HG03103 (cell line): ENCODE measurements around the gene KRT80.

Source experiments
- ATAC-seq: cut with Tn5 transposase; IDR thresholded peaks from one replicate; pipeline ENCODE4 v1.9.1; 2021; ENCODE audit warnings: low read depth; ENCODE audit not compliant: unreplicated experiment

Gene KRT80

DNA sequence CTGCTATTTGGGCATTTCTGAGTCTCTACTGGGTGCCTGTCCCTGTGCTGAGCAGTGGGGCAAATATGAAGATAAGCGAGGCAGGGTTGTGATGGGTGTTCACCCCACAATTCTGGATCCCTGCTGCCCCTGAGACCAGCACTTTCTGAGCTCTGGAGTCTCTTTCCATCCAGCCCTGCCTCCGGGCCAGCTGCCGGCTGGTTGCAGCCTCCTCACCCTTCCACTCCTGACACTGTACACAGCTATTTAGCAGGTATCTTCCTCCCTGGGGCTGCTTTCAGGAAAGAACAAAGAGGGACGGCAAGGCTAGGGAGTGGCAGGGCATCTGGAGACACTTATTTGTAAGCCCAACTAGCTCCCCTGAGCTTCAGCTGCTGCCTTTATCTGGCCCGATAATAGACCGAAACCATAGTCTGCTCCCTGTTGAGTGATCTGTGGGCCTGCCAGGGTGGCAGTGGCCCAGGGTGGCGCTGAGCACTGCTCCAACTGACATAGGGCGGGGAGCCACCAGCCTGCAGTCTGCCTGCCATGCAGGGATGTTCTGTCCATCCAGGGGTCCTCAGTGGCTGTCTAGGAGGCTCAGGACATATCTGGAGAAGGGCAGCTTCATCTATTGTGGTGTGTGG is 7.6 kb upstream of the KRT80 start:
- ATAC-seq, result no peak

DNA sequence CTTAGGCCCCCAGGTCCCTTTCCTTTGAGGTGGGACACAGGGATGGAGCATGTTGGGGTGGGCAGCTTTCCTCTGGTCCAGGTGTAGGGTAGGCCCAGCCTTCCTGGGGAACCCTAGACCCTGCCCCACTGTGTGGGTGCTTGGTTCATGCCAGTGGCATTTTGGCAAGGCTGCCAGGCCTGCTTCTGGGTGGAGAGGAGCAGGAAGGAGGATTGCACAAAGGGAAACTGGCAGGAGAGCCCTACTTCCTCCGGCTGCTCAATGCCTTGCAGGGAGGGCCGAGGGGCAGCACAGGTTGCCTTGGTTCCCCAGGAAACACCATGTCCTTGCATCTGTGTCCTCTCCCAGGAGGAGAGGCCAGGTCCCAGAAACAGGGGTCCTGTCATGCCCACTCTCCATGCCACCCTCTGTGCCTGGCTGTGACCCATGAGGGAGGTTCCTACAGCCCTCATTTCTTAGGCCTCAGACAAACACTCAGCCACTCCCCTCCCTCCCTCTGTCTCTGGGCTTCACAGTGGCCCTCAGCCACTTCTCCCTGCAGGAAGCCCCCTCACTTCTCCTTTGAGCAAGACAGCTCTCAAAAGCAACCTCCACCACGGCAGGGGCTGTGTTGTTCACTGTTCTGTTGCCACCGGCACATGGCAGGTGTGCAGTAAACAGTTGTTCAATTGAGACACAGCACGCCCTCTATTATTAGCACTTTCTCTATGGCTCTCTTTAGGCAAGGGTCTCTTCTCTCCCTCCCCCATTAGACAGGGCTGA is 6.8 kb upstream of the KRT80 start:
- ATAC-seq, result no peak

DNA sequence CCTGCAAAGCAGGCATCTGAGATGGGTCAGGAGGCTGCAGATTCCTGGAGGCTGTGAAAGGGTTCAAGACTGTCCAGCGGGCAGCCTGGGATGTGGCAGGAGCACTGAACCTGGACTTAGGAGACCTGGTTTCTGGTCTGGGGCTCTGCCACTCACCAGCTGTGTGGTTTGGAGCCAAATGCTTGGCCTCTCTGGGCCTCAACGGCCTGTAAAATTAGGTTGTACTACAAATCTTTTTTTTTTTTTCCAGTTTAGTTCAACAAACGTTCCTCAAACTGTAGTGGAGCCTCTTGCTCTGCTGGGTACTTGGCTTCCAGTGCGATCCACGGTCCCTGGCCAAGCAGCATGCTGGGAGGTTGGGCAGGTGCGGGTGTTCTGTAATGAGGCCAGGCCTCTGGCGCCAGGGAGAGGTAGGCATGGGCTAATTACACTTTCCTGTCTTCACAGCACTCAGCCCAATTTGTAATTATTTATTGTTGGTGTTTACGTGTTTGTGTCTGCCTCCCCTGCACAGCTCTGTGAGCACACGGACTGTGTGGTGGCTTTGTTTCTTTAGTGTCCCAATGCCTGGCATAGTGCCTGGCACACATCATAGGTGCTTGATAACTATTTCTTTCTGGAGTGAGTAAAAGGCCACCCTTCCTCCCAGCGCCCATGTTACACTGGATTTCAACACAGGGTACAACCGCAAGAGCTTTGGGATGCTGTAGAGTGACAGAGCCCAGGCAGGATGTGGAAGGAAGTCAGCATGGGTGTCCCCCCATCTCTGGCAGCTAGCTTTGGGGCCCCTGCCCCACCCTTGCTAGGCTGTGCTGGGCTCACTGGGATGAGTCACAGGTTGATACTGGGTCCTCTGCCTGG is 5.8 kb upstream of the KRT80 start:
- ATAC-seq, result no peak

DNA sequence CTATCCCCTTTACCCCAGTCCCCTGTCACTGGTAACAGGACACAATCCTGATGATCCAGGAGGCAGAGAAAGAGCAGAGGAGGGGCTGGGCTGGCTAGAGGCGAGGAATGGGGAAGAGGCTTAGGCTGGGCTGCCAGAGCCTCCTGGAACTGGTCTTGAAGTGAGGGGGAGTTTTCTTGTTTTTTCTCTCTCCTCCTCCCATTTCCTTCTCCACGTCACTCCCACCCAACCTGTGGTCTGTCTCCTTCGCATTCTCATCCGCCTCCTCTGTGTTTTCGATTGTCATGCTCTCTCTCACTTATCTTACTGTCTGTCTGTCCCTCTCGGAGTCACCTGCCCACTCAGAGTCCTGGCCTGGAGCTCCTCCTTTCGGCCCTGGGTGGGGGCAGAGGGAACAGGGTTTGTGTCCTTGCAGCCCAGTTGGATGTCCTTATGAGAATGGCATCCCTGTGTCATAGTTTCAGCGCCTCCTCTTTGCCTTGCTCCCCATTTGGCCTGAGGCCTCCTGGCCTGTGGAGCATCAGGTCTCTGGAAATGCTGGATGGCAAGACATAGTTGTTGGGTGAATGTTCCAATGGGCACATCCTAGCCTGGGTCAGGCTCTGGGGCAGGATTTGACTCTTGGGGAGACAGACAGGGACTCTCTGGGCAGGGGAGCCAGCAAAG is 3.4 kb upstream of the KRT80 start:
- ATAC-seq, result no peak

DNA sequence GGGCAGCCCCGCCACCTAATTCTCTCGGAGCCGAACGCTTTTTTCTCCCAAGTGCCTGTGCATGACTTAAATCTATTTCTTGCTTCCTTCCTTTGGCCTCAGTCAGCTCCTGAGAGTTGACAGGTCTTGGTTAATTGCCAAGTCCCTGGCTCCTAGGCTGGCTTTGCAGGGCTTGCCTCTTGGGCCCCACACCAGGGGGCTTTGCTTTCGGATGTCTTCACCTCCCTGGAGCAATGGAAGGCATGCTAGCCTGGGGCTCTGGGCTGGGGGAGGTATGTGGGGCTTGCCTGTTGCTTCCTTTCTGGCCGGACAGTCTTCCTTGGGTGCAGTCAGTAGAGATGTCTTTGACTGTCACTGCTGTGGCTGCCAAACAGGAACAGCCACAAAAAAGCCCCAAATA is 2.2 kb upstream of the KRT80 start:
- ATAC-seq, result no peak

DNA sequence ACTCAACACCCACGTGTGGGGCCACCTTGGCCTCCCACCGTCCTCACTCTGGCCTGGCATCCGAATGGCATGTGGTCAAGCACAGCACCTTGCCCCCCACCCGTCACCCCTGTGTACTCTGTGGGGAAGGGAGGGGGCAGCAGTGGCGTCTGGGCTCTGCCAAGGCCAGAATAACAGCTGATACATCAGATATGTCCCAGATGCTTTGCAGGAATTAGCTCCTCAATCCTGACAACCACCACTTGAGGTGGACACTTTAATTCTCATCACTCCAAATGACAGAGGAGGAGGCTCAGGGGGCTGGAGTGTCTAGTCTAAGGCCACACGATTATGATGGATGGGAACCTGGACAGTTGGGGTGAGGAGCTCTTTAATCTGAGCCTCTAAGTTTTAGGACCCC is 1.7 kb upstream of the KRT80 start:
- ATAC-seq, result no peak

DNA sequence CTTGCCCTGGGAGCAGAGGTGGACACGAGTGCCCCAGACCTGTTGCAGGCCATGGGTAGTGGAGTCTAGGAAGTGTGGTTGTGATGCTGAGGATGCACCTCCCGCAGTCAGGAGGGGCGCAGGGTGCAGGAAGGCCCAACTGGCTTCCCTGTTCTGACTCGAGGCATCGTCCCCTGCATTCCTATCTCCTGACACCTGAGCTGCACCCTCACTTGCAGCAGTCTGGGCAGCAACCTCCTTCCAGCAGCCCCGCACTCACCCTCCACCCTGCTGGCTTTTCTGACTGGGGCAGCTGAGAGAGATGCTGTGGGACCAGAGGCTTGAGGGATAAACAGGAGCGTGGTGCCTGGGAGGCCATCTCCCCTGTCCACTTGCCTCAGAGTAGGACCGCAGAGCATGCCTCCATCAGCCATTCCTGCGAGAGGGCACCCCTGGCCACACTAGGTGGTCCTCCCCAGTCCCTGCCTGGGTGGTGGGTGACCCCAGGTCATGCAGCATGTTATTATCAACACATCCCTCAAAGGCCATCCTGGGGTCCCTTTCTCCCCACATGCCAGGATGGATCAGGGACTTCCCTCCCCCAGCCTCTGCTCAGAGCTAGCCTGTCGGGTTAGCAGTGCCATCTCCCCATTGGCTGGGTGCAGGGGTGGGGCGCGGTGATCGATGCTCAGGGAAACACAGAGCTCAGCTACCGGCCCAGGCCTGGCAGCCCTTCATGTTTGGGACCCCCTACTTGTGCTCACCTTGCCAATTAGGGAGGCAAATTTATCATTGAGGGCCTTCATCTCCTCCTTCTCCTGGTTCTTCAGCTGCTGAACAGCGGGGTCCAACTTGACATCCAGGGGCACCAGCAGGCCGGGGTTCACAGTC is 719 bp downstream of the KRT80 start:
- no peak for ATAC-seq

DNA sequence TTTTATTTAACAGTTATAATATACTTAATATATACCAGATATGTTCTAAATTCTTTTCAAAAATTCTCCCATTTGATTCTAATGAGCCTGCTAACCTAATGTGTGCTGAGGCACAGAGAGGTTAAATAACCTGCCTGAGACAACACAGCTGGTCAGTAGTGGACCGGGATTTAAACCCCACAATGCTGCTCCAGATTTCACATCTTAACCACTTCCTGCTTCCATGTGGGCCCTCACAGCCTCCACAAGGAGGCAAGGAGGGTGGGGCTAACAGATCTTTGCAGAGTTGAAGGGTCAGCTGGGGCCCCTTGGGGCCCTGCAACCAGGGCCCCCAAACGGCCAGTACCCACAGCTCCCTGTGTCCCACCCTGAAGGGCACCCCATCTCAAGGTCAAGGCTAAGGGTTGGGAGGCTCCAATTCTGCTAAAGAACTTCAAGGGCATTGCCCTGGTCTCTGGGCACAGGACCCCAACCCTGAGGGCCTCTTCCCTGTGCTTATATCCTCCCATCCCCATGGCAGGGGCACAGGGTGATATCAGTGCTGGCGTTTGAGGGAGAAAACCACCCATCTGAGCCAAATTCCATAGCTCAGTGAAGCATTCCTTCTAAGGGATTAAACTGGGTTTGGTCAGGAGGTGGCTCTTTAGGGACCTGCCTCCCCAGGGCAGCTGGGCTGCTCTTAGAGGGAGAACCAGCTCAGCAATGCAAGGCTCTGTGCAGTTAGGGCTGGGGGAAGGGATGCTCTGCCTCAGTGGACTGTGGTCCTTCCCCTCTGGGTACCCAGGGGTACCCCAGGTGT is 2.2 kb downstream of the KRT80 start:
- ATAC-seq, result no peak

DNA sequence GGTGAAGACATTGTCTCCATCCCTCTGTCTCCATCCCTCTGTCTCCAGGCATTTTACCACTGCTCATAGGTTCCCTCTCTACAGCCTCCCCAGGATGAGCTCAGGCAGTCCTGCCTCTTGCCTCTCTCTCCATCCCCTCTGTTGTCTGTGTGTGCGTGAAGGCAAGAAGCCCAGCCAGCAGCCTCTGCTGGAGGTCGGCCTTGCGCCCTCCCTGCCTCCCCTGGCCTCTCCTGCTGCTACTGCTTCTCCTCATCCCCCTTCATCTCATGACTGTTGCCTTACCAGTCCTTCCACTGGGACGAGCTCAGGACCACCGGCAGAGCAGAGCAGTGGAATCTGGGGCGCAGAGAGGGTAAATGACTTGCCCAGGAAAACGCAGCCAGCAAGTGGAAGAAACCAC is 3.2 kb downstream of the KRT80 start:
- no peak for ATAC-seq

DNA sequence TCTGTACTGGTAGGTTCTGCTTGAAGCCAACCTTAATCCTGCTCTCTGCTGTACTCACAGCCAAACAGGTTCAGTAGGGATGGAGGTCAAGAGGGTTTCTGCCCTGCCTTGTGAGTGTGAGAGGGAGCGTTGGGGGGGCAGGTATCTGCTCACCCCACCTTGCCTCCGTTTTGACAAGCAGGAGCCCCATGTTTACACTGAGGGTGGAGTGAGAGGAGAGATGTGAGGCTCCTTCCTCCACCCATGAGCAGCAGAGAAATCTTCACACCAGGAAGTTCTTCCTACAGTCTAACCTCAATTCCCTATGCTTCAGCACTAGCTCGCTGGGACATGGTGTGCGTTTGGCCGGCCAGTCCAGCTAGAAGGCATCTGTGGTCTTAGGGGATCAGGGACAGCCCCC is 4.2 kb downstream of the KRT80 start:
- ATAC-seq, result no peak

DNA sequence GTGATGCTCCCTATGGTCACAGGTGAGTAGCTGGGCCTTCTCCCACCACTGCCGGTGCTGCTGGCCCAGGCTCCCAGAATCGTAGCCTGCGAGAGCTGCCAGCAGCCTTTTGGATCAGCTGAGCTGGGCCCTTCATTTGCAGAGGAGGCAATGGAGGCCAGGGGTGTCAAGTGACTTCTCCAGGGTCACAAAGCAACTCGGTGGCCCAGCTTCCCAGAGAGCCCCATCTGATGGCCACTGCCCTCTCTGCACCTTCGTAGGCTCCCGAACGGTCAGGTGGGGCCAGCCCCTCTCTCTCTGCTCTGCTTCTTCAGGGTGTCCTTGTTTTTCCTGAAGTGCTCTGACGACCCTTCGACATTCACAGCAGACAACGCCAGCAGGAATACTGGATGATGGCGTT is 4.6 kb downstream of the KRT80 start:
- no peak for ATAC-seq

DNA sequence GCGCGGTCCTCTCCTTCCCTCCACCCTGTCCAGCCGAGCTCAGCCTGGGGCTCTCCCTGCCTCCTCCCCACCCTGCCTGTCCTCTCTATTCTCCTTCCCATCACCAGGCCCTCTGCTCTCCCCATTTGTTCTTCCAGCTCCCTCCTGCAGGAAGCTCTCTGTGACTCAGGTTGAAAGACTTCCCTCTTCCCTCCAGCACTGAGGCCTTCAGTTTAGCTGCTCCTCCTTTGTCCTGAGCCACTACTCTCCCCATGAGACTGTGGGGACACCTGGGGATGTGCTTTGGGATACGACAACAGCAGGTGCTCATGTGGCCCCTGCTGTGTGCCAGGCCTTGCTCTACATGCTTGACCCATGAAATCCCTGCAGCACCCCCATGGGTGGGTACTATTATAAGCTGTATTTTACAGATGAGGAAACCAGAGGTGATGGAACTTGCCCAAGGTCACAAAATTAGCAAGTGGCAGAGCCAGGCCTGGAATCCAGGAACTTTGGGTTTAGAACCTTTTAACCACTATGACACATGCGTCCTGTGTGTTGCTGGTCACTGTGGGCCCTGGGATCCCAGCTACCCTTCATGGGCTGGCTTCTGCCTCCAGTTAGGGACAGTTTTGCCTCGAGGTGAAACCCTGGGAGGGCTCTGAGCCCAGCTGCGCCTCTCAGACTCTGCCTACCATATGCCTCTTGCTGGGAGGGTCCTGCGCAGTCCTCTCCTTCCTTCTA is 5.5 kb downstream of the KRT80 start:
- no peak for ATAC-seq

DNA sequence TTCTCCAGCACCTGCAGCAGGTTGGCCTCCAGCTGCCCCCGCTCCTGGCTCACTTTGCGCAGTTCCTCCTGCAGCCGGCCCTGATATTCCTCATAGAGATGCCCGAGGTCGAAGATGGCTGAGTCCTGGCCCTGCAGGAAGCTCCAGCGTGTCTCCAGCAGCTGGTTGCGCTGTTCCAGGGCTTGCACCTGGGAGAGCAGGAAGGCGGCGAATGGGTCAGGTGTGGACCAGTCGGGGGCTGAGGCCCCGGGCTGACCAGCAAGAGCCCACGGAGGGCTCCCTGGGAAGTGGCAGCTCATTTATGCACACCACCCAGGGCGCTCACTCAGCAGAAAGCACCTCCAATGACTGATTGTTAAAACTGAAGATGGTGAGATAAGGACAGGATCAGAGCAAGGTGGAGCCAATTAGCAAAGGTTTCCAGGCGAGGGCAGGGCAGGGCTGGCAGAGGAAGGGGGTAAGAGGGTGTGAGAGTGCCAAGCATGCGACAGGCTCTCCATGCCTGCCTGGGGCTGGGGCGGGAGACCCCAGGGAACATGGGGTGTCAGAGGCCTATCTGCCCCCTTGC is 6.3 kb downstream of the KRT80 start:
- no peak for ATAC-seq

DNA sequence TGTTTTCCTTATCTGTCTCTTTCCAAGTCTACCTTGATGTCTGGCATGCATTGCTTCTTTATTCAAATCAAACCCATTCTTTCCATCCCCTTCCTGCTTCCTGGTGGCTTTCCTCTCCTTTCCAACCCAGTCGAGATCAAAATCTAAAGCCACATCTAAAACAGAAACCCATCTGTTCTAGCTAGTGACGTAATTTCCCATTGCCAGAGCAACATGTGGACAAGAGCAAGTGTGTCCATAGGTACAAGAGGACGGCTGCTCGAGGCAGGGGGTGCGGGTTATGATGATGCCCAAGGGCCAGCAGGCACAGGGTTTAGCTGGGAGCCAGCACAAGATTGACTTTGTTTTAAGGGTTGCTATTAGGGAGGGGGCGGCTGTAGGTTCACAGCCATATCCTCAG is 7.0 kb downstream of the KRT80 start:
- ATAC-seq, result no peak

DNA sequence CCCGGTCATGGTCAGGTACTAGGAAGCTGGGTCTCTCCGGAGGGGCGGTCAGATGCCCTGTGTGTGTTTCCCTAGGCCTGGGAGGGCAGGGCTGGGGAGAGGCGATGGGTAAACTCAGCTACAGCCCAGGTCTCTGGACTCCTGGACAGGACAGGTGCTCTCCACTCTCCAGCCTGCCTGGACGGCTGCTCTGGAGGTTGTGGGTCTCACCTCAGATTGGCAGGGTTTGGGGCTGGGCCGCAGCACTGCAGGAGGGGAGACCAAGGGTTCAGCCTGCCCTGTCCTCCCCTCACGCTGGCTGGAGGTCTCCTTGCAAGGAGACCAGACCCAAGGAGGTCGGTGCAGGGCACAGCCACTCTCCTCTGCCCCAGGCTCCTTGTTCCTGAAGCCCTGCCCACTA is 7.8 kb downstream of the KRT80 start:
- no peak for ATAC-seq

DNA sequence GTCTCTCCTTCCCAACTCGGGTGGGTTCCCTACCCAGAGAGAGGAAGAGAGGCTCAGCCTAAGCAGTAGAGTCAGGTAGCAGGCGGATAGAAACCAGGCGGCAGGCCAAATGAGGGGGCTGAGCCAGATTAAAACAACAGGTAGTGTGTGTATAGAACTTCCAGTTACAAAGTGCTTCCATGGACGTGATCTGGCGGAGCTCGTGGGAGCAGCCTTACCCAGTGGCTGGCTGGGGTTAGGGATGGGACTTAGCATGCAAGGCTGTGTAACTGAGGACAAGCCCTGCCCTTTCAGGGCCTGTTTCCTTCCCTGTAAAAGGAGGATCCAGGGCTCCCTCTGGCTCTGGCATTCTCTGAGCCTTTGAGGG is 8.3 kb downstream of the KRT80 start:
- no peak for ATAC-seq

DNA sequence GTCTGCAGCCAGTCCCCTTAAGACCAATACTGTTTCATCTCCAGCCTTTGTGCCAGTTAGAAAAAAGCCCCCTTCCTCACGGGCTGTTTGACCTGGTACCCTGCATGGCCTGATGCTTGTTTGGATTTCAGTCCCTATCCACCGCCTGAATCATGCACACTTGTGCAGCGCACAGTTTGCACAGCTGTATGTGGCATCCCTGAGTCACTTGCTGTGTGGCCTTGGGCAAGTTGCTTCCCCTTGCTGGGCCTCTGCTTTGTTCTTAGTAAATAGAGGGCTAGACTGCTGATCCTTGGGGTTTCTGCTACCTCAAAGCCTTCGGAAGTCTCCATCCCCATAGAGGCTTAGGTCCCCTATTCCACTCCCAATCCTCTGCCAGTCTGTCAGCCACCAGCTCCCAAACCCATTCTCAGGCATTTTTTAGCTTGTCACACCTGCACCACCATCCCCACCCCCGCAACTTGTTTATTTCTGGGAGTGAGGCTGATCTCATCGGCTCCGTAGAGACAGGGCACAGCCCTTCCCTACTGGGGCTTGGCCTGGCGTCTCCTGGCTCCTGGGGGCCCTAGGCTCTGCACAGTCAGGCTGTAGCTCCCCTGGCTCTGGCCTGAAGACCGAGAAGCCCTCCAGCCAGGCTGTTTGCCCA is 8.8 kb downstream of the KRT80 start:
- no peak for ATAC-seq

DNA sequence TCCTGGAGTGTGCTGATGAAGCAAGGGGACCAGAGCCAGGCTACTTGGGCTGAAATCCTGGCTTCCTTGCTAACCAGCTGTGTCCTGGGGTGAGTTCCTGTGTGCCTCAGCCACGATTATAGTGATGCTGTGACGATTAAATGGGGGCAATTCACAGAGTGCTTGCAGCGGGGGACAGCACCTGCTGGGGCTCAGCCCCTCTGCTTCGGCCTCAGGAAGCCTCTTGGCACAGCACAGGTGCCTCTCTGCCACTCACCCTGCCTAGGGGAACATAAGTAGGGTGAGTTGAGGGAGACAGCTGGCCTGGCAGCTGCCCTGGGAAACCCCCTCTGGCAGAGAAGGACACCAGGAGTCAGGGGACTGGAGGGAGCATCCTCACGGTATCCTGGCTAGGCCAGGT is 9.4 kb downstream of the KRT80 start:
- ATAC-seq, result no peak
